Measurements from ENCODE around the gene RALGPS1. TPM values are rescaled to one million over a fixed set of nuclear protein-coding genes. Genes with fewer than 3 reads are reported as not detected.

The RALGPS1 gene
- total and polyA plus RNA-seq, 2 of the 13 experiments (the other 11 are each of a cell fraction or from before 2014, with no cell fraction given) = 3.7 to 6.5 TPM

DNA sequence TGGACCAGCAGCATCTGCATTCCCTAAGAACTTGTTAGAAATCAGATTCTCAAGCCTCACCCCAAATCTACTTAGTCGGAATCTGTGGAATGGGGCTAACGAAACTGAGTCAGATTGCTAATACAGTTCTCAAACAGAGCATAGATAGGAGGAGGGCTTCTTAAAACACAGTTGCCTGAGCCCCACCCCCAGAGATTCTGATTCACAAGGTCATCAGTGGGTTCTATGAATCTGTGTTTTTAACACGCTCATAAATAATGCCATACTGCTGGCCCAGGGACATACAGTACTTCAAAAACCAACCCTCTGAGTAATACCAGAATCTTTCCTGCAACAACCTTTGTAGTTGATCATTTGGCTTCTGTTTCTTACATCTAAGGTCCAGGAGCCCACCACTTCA lies 317.1 kb downstream of the RALGPS1 start (continued):
- no peak for TF ChIP-seq NR3C1 (CRISPR knock-in tag; IDR thresholded peaks at IDR 0.05)

GRCh38 chr9:127232833-127233549 lies 318.4 kb downstream of the RALGPS1 start:
- ChIA-PET POLR2A (no interaction called here), CTCF (ENCODE audit: low intra/inter-chr PET ratio, low total read pairs) (no interaction called here)
- TF ChIP-seq FOXP1 (IDR thresholded peaks at IDR 0.05) (no peak), FOXP1 (CRISPR knock-in tag; IDR thresholded peaks at IDR 0.05) (no peak), HNRNPK (IDR thresholded peaks at IDR 0.05; ENCODE audit: low read depth, low read length, poor library complexity, severe bottlenecking) (no peak), PLSCR1 (CRISPR knock-in tag; IDR thresholded peaks at IDR 0.05; ENCODE audit: borderline replicate concordance) (no peak), RBM22 (optimal IDR thresholded peaks at IDR 0.05; ENCODE audit: low read length) (no peak), ZNF256 (CRISPR knock-in tag; conservative IDR thresholded peaks at IDR 0.05) (no peak)
- Histone ChIP-seq H3K27ac (ENCODE audit: extremely low read length, insufficient read depth, low read length) (no peak overlapping the region), H3K9me3 (ENCODE audit: low read length) (no peaks in the 10 kb centered on the region), H3K4me2 (ENCODE audit: low read depth, low read length) (no peak overlapping the region), H3K27me3 (ENCODE audit: control insufficient read depth in 1 of 2, insufficient read depth in 2 of 2, low read length in 2 of 2) (no peaks in the 10 kb centered on the region), H3K4me1 (ENCODE audit: insufficient read depth, low read length) (no peaks in the 10 kb centered on the region), H3K9ac (ENCODE audit: insufficient read depth, low read depth, low read length) (no peak overlapping the region), H3K4me3 (replicated peaks in 1 of 3; ENCODE audit: insufficient read depth in 1 of 3, low read depth in 2 of 3, low read length in 3 of 3) (no peak overlapping the region), H3K79me2 (ENCODE audit: insufficient read depth, low read length) (no peaks in the 10 kb centered on the region), H4K20me1 (ENCODE audit: insufficient read depth, low read length) (no peaks in the 10 kb centered on the region), H2AFZ (ENCODE audit: low read length) (no peak overlapping the region), H3K36me3 (replicated peaks in 1 of 2; ENCODE audit: control insufficient read depth in 1 of 2, insufficient read depth in 2 of 2, low read length in 2 of 2) (peaks cover 0 to 3% of the 10 kb centered on the region in 2 experiments; a peak in 1 of 5 replicates)
- intact Hi-C loops (cut with micrococcal nuclease; ENCODE audit: unreplicated experiment) = no loop called here
- 90% methylated on average over 4 of the region's 4 CpGs for WGBS (ENCODE audit: low lambda C conversion rate)
- no peak for ATAC-seq
- BruUV-seq (replicated peaks) = no TSS peak
- FAIRE-seq = no peak
- in situ Hi-C loops (cut with HindIII; ENCODE audit: extremely low pct_ligation_motif_present, low pct_unique_long_range_greater_than_20kb) = no loop called here
- no peak for DNase-seq (ENCODE audit: low spot score)

Data from HepG2 (cell line).